ENCODE data around the gene HSPG2.

HSPG2 gene

GRCh38 chr1:21874328-21874727 lies 62.8 kb downstream of the HSPG2 start:
- H3K9me3 ChIP-seq: no peaks in the 10 kb centered on the region
- H3K4me1 ChIP-seq: no peaks in the 10 kb centered on the region
- no peak for TF ChIP-seq CTCF (IDR thresholded peaks at IDR 0.05; ENCODE audit: low read depth, low read length)
- H3K36me3 ChIP-seq: no peaks in the 10 kb centered on the region
- H3K27me3 ChIP-seq: no peaks in the 10 kb centered on the region
- H3K4me3 ChIP-seq (ENCODE audit: low read depth, low read length): no peak overlapping the region
- DNase-seq: no peak

GRCh38 chr1:21873761-21874160 lies 63.3 kb downstream of the HSPG2 start:
- Histone ChIP-seq H3K4me1 (no peaks in the 10 kb centered on the region), H3K9me3 (no peaks in the 10 kb centered on the region), H3K36me3 (no peaks in the 10 kb centered on the region), H3K27me3 (no peaks in the 10 kb centered on the region), H3K4me3 (ENCODE audit: low read depth, low read length) (no peak overlapping the region)
- no peak for TF ChIP-seq CTCF (IDR thresholded peaks at IDR 0.05; ENCODE audit: low read depth, low read length)
- no peak for DNase-seq

- Histone ChIP-seq H3K36me3 (no peaks in the 10 kb centered on the region), H3K4me1 (no peaks in the 10 kb centered on the region), H3K4me3 (ENCODE audit: low read depth, low read length) (no peak overlapping the region), H3K9me3 (no peaks in the 10 kb centered on the region), H3K27me3 (no peaks in the 10 kb centered on the region)
- DNase-seq: no peak
- no peak for TF ChIP-seq CTCF (IDR thresholded peaks at IDR 0.05; ENCODE audit: low read depth, low read length)
Observed at GRCh38 chr1:21873174-21873573, 63.9 kb downstream of the HSPG2 start.

GRCh38 chr1:21872445-21873079 lies 64.5 kb downstream of the HSPG2 start:
- H3K4me3 ChIP-seq (ENCODE audit: low read depth, low read length): no peak overlapping the region
- no peaks in the 10 kb centered on the region for H3K27me3 ChIP-seq
- no peak for DNase-seq
- H3K36me3 ChIP-seq: no peaks in the 10 kb centered on the region
- H3K4me1 ChIP-seq: no peaks in the 10 kb centered on the region
- no peak for TF ChIP-seq CTCF (IDR thresholded peaks at IDR 0.05; ENCODE audit: low read depth, low read length)
- H3K9me3 ChIP-seq: no peaks in the 10 kb centered on the region

- Histone ChIP-seq H3K9me3 (no peaks in the 10 kb centered on the region), H3K4me3 (ENCODE audit: low read depth, low read length) (no peak overlapping the region), H3K36me3 (no peaks in the 10 kb centered on the region), H3K27me3 (no peaks in the 10 kb centered on the region), H3K4me1 (no peaks in the 10 kb centered on the region)
- DNase-seq: no peak
- no peak for TF ChIP-seq CTCF (IDR thresholded peaks at IDR 0.05; ENCODE audit: low read depth, low read length)
Observed at GRCh38 chr1:21871943-21872342, 65.2 kb downstream of the HSPG2 start.

- H3K9me3 ChIP-seq: no peaks in the 10 kb centered on the region
- DNase-seq: no peak
- no peak overlapping the region for H3K4me3 ChIP-seq (ENCODE audit: low read depth, low read length)
- TF ChIP-seq CTCF (IDR thresholded peaks at IDR 0.05; ENCODE audit: low read depth, low read length): no peak
- H3K27me3 ChIP-seq: no peaks in the 10 kb centered on the region
- H3K4me1 ChIP-seq: no peaks in the 10 kb centered on the region
- H3K36me3 ChIP-seq: no peaks in the 10 kb centered on the region
Observed at GRCh38 chr1:21870611-21871010, 66.5 kb downstream of the HSPG2 start.
